Body of pancreas (tissue), 4 donors: Measurements from ENCODE around the gene DGKI. TPM values are rescaled to one million over a fixed set of nuclear protein-coding genes. Genes with fewer than 3 reads are reported as not detected.

ENCODE experiments used
- ATAC-seq: fragments of 150-250 bp; one replicate; pipeline ENCODE4 v1.9.1; 2016
- DNase-seq, 4 donors: peaks; one replicate each; pipeline ENCODE4 v3.0.0-alpha.2; 2019
- H3K27ac ChIP-seq, 4 donors: fragments of 200-600 bp; sonication (generic); 1 replicate in 3 of 4; 2 replicates in 1 of 4; pipeline versions ENCODE4 v1.5.1 to v1.6.1; 2016 to 2019; ENCODE audit warnings: mild to moderate bottlenecking in 1 of 4, mixed read lengths in 1 of 4, moderate library complexity in 1 of 4
- H3K27me3 ChIP-seq, 2 donors: fragments of 200-600 bp; sonication (generic); one replicate each; pipeline ENCODE4 v1.6.0; 2016; ENCODE audit warnings: mild to moderate bottlenecking in 1 of 2
- H3K36me3 ChIP-seq, 2 donors: fragments of 200-600 bp; sonication (generic); replicated peaks in 1 of 2; 2 replicates each; pipeline ENCODE4 v1.5.1; 2016; ENCODE audit warnings: low read depth in 2 of 2; ENCODE audit not compliant: insufficient read depth in 1 of 2
- H3K4me1 ChIP-seq: fragments of 200-600 bp; sonication (generic); one replicate; pipeline ENCODE4 v1.6.0; 2016
- H3K4me3 ChIP-seq, 2 donors: fragments of 200-600 bp; sonication (generic); 1 replicate in 1 of 2; 2 replicates in 1 of 2; pipeline ENCODE4 v1.5.1; 2016 to 2019
- H3K9me3 ChIP-seq, 3 donors: fragments of 200-600 bp; sonication (generic); 1 replicate in 2 of 3; 2 replicates in 1 of 3; pipeline ENCODE4 v1.5.1; 2016
- POLR2A ChIP-seq, 3 donors: fragments of 450-650 bp; IDR thresholded peaks; one replicate each; pipeline ENCODE4 v1.6.1; 2016; ENCODE audit warnings: antibody characterized with exemption in 3 of 3, mild to moderate bottlenecking in 2 of 3
- WGBS, 2 donors: methylation state at CpG; one replicate each; pipeline ENCODE4 v1.1.5; 2017; 5-methylcytosine and 5-hydroxymethylcytosine counted together
- intact Hi-C: fragments of 100-400 bp; cut with DNase I; formaldehyde crosslinking; loops from one replicate; pipeline ENCODE4 v1.15.1; 2023
- total RNA-seq, 2 donors: library from RNA; depleted of rRNA; stranded (reverse); fragments of >200 nt; gene quantifications; one replicate each; pipeline ENCODE4 v1.1.0, GENCODE V29; 2016
- TF ChIP-seq, protein P1 (sequence below), 7 experiments: fragments of 450-650 bp in 4 of 7; fragments of 200-600 bp in 3 of 7; sonication (generic) in 3 of 7; IDR thresholded peaks; one replicate each; pipeline ENCODE4 v1.5.1; 2016 to 2019; ENCODE audit warnings: antibody characterized with exemption in 7 of 7

Gene DGKI
- total RNA-seq, 2 donors from 2014 or later = 2.6 TPM; not detected in 1

DNA sequence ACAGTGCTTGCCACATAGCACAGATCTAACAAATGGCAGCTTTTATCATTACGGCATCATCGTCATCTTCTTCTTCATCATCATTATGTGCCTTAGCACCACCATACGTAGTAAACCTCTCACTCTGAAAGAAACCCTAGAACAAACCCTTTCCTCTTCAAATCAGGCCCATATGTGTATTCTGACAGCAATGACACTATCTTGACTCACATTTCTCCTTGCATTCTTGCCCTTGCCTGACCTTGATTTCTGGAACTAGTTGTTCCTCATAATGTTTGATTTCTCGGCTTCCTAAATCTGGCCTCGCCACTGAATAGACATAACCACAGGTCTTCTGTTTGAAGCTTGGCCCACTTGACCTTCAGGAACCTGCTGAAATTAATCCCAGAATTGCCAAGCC, 115.3 kb downstream of the DGKI start:
- H3K27me3 ChIP-seq = no peaks in the 10 kb centered on the region
- ATAC-seq = no peak
- H3K9me3 ChIP-seq = no peaks in the 10 kb centered on the region
- intact Hi-C loops = no loop called here
- 70 to 78% methylated on average over 5 of the region's 5 CpGs for WGBS, 2 donors
- H3K4me3 ChIP-seq = no peak overlapping the region
- H3K36me3 ChIP-seq = no peaks in the 10 kb centered on the region
- no peak for TF ChIP-seq POLR2A (IDR thresholded peaks at IDR 0.05)
- TF ChIP-seq, protein P1, sequence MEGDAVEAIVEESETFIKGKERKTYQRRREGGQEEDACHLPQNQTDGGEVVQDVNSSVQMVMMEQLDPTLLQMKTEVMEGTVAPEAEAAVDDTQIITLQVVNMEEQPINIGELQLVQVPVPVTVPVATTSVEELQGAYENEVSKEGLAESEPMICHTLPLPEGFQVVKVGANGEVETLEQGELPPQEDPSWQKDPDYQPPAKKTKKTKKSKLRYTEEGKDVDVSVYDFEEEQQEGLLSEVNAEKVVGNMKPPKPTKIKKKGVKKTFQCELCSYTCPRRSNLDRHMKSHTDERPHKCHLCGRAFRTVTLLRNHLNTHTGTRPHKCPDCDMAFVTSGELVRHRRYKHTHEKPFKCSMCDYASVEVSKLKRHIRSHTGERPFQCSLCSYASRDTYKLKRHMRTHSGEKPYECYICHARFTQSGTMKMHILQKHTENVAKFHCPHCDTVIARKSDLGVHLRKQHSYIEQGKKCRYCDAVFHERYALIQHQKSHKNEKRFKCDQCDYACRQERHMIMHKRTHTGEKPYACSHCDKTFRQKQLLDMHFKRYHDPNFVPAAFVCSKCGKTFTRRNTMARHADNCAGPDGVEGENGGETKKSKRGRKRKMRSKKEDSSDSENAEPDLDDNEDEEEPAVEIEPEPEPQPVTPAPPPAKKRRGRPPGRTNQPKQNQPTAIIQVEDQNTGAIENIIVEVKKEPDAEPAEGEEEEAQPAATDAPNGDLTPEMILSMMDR (IDR thresholded peaks at IDR 0.05) = no peak
- DNase-seq = no peak
- H3K4me1 ChIP-seq = no peaks in the 10 kb centered on the region
- H3K27ac ChIP-seq = no peak overlapping the region

DNA sequence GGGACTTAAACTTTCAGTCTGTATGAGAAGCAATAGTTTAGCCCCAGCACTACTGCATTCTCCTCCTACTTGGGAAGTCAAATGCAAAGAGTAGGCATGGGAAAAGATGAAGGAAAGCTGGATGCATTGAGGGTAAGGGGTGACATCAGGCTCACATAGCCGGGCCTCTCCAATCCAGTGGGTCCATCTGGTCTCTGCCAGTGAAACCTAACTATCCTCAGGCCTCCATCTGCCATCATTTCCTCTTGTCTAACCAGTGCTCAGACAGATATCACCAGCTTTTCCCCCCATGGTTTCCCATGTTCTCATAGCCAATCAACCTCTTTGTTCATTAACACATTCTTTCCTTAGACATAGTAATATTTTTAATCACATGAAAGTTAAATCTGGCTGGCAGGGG, 118.3 kb downstream of the DGKI start:
- Histone ChIP-seq H3K4me1 (no peaks in the 10 kb centered on the region), H3K4me3 (no peak overlapping the region), H3K27me3 (no peaks in the 10 kb centered on the region), H3K27ac (no peak overlapping the region), H3K9me3 (no peaks in the 10 kb centered on the region), H3K36me3 (no peaks in the 10 kb centered on the region)
- TF ChIP-seq, protein P1 (IDR thresholded peaks at IDR 0.05) = no peak
- TF ChIP-seq POLR2A (IDR thresholded peaks at IDR 0.05) = no peak
- intact Hi-C loops = no loop called here
- DNase-seq (no peak), ATAC-seq (no peak)
- 76 to 96% methylated on average over 1 of the region's 1 CpG for WGBS, 2 donors

DNA sequence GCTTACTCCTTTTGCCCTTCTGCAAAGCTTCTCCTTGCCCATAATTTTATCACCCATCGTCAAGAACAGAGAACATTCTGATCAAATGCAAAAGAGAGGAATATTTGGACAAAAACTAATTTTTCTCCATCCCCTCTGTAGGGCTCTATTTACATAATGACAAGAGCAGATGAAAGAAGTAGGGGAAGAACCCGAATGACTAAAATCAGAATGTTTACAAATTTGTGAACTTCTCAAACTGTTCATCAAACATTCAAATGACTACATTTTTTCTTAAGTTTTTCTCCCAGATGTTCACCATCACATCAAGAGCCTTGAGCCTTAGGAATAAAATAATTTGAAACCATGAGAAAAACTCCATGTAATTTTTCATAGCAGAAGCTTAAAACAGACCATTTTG, 119.4 kb downstream of the DGKI start:
- no peaks in the 10 kb centered on the region for H3K4me1 ChIP-seq
- no peak overlapping the region for H3K27ac ChIP-seq
- H3K9me3 ChIP-seq = no peaks in the 10 kb centered on the region
- DNase-seq (no peak), ATAC-seq (no peak)
- no peak overlapping the region for H3K4me3 ChIP-seq
- intact Hi-C loops = no loop called here
- TF ChIP-seq, protein P1 (IDR thresholded peaks at IDR 0.05) = no peak
- TF ChIP-seq POLR2A (IDR thresholded peaks at IDR 0.05) = no peak
- no peaks in the 10 kb centered on the region for H3K36me3 ChIP-seq
- 58 to 61% methylated on average over 2 of the region's 2 CpGs for WGBS, 2 donors
- no peaks in the 10 kb centered on the region for H3K27me3 ChIP-seq

DNA sequence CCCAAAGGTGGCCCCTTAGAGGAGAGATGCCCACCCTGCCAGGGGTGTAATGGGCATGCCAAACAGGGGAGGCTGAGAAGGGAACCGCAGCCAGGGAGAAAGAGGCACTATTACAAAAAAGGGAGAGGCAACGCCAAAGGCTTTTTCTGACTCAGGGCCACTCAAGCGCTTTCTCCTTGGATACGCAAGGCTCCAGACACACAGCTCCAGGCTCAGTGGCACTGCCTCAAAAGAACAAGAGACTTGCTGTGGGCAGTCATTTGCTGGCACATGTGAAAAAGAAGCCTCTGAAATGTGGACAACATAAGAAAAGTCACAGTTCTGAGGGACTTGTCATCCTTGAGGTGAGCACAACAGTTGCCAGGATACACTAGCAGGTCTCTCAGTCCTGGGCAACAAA, 128.4 kb downstream of the DGKI start:
- Histone ChIP-seq H3K4me3 (no peak overlapping the region), H3K36me3 (no peaks in the 10 kb centered on the region), H3K9me3 (no peaks in the 10 kb centered on the region), H3K27me3 (no peaks in the 10 kb centered on the region), H3K4me1 (no peaks in the 10 kb centered on the region), H3K27ac (no peak overlapping the region)
- ATAC-seq = no peak
- DNase-seq = no peak
- WGBS, 2 donors = 81 to 86% methylated on average over 4 of the region's 4 CpGs
- intact Hi-C loops = no loop called here
- no peak for TF ChIP-seq POLR2A (IDR thresholded peaks at IDR 0.05)
- TF ChIP-seq, protein P1 (IDR thresholded peaks at IDR 0.05) = no peak

DNA sequence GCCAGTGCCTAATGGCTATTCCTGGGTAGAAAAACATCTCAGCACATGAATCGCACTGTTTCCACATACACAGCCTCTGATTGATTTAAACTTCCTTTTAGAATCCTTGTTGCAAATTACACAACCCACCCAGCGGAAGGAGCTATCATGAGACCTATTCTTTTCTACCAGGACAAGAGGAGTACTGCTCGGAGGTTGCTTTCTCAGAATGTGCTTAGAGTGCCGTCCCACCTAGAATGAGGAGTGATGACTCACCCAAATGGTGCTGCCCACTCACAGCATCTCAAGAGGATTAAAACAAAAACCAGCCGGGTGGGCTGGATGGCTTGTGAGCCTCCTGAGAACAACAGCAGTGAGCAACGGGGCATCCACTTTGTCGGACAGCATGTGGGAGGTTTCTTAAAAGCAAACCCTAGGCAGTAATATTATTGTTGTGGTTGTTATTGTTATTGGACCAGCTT, 128.9 kb downstream of the DGKI start:
- no peak for TF ChIP-seq POLR2A (IDR thresholded peaks at IDR 0.05)
- TF ChIP-seq, protein P1 (IDR thresholded peaks at IDR 0.05) = no peak
- ATAC-seq (no peak), DNase-seq (no peak)
- no peaks in the 10 kb centered on the region for H3K9me3 ChIP-seq
- no peaks in the 10 kb centered on the region for H3K36me3 ChIP-seq
- H3K27me3 ChIP-seq = no peaks in the 10 kb centered on the region
- no peaks in the 10 kb centered on the region for H3K4me1 ChIP-seq
- intact Hi-C loops = no loop called here
- WGBS, 2 donors = 56 to 64% methylated on average over 7 of the region's 7 CpGs
- no peak overlapping the region for H3K4me3 ChIP-seq
- no peak overlapping the region for H3K27ac ChIP-seq
